Astrocyte (in vitro differentiated cells and primary cell): ENCODE results near the gene DUSP10. TPM values are rescaled to one million over a fixed set of nuclear protein-coding genes. Genes with fewer than 3 reads are reported as not detected.
A peak's percentile ranks its signal among the peaks of the same experiment; 100 is the strongest.

ENCODE experiments used
- DNase-seq: peaks from one replicate; pipeline ENCODE4 v3.0.0-alpha.2; 2010; ENCODE audit warnings: low read depth
- FAIRE-seq: peaks from 2 replicates; lab custom pipeline; 2011; peaks lifted over from hg19 to GRCh38; lab: Jason Lieb, UNC
- H2AFZ ChIP-seq: 2 replicates; pipeline ENCODE4 v1.6.0; 2012; ENCODE audit warnings: low read depth, low read length, inconsistent platforms
- H3K27ac ChIP-seq: 2 replicates; pipeline ENCODE4 v1.5.1; 2011; ENCODE audit warnings: low read depth, low read length, inconsistent platforms
- H3K27me3 ChIP-seq: 2 replicates; pipeline ENCODE4 v1.6.0; 2011; ENCODE audit warnings: low read length, inconsistent platforms; ENCODE audit not compliant: insufficient read depth
- H3K36me3 ChIP-seq: 2 replicates; pipeline ENCODE4 v1.5.1; 2011; ENCODE audit warnings: low read length, inconsistent platforms; ENCODE audit not compliant: insufficient read depth
- H3K4me1 ChIP-seq: 2 replicates; pipeline ENCODE4 v1.5.1; 2011; ENCODE audit warnings: low read length, inconsistent platforms; ENCODE audit not compliant: insufficient read depth
- H3K4me2 ChIP-seq: 2 replicates; pipeline ENCODE4 v1.6.0; 2012; ENCODE audit warnings: low read length, inconsistent platforms
- H3K4me3 ChIP-seq: 2 replicates; pipeline ENCODE4 v1.5.1; 2011; ENCODE audit warnings: low read depth, mild to moderate bottlenecking, low read length, inconsistent platforms; ENCODE audit not compliant: insufficient read depth
- H3K79me2 ChIP-seq: 2 replicates; pipeline ENCODE4 v1.6.0; 2012; ENCODE audit warnings: mild to moderate bottlenecking, low read length, inconsistent platforms; ENCODE audit not compliant: insufficient read depth
- H3K9ac ChIP-seq: 2 replicates; pipeline ENCODE4 v1.6.0; 2012; ENCODE audit warnings: mild to moderate bottlenecking, low read length, inconsistent platforms
- H3K9me3 ChIP-seq: 2 replicates; pipeline ENCODE4 v1.5.1; 2012; ENCODE audit warnings: low read depth, mild to moderate bottlenecking, low read length, inconsistent platforms; ENCODE audit not compliant: insufficient read depth
- H4K20me1 ChIP-seq: 2 replicates; pipeline ENCODE4 v1.6.0; 2012; ENCODE audit warnings: low read length, inconsistent platforms; ENCODE audit not compliant: insufficient read depth
- H3K27ac Mint-ChIP-seq: one replicate; pipeline ENCODE4 v1.8.0; 2021; ENCODE audit warnings: mild to moderate bottlenecking, mixed read lengths; ENCODE audit not compliant: unreplicated experiment
- H3K27me3 Mint-ChIP-seq: one replicate; pipeline ENCODE4 v1.8.0; 2021; ENCODE audit warnings: low read depth, mixed read lengths; ENCODE audit not compliant: unreplicated experiment
- H3K36me3 Mint-ChIP-seq: one replicate; pipeline ENCODE4 v1.8.0; 2021; ENCODE audit warnings: low read depth, mixed read lengths; ENCODE audit not compliant: unreplicated experiment
- H3K4me1 Mint-ChIP-seq: one replicate; pipeline ENCODE4 v1.8.0; 2021; ENCODE audit warnings: low read depth, mixed read lengths; ENCODE audit not compliant: unreplicated experiment
- H3K4me3 Mint-ChIP-seq: one replicate; pipeline ENCODE4 v1.8.0; 2021; ENCODE audit warnings: mild to moderate bottlenecking, moderate library complexity, mixed read lengths; ENCODE audit not compliant: unreplicated experiment
- H3K9me3 Mint-ChIP-seq: one replicate; pipeline ENCODE4 v1.8.0; 2021; ENCODE audit warnings: mild to moderate bottlenecking, mixed read lengths; ENCODE audit not compliant: unreplicated experiment
- CTCF ChIP-seq: IDR thresholded peaks from 2 replicates; pipeline ENCODE4 v1.5.1; 2011; ENCODE audit warnings: low read depth, mild to moderate bottlenecking, inconsistent platforms, low read length, moderate library complexity; ENCODE audit not compliant: insufficient read depth
- EZH2 ChIP-seq: IDR thresholded peaks from 2 replicates; pipeline ENCODE4 v1.6.1; 2012; ENCODE audit warnings: mild to moderate bottlenecking, low read length, inconsistent platforms; ENCODE audit not compliant: insufficient read depth
- total RNA-seq: library from RNA; stranded (reverse); gene quantifications from 2 replicates; pipeline ENCODE4 v1.2.1, GENCODE V29; 2021

Gene DUSP10
- total RNA-seq, 1 donor from 2014 or later, result 45.8 TPM

GRCh38 chr1:221688488-221688843 lies 53.4 kb downstream of the DUSP10 start:
- Histone ChIP-seq H3K27me3 (no peaks in the 10 kb centered on the region), H3K9ac (no peak overlapping the region), H3K4me1 (no peaks in the 10 kb centered on the region), H3K4me2 (no peak overlapping the region), H4K20me1 (no peaks in the 10 kb centered on the region), H3K27ac (no peak overlapping the region), H3K9me3 (peaks cover 1% of the 10 kb centered on the region), H2AFZ (no peak overlapping the region), H3K79me2 (no peaks in the 10 kb centered on the region), H3K4me3 (no peak overlapping the region), H3K36me3 (no peaks in the 10 kb centered on the region)
- DNase-seq (no peak), FAIRE-seq (no peak)
- Mint-ChIP-seq H3K27ac (no peak overlapping the region), H3K36me3 (no peaks in the 10 kb centered on the region), H3K9me3 (no peaks in the 10 kb centered on the region), H3K4me3 (no peak overlapping the region), H3K27me3 (peaks cover 3% of the 10 kb centered on the region), H3K4me1 (peaks cover 8% of the 10 kb centered on the region)
- TF ChIP-seq EZH2 (no peak), CTCF (no peak)

- Mint-ChIP-seq H3K9me3 (no peaks in the 10 kb centered on the region), H3K4me3 (no peak overlapping the region), H3K27me3 (peaks cover 3% of the 10 kb centered on the region), H3K27ac (no peak overlapping the region), H3K36me3 (no peaks in the 10 kb centered on the region), H3K4me1 (peaks cover 8% of the 10 kb centered on the region)
- TF ChIP-seq EZH2 (no peak), CTCF (no peak)
- Histone ChIP-seq H3K9ac (no peak overlapping the region), H3K4me3 (no peak overlapping the region), H3K4me2 (no peak overlapping the region), H3K9me3 (no peaks in the 10 kb centered on the region), H2AFZ (no peak overlapping the region), H3K4me1 (no peaks in the 10 kb centered on the region), H3K36me3 (no peaks in the 10 kb centered on the region), H4K20me1 (no peaks in the 10 kb centered on the region), H3K79me2 (no peaks in the 10 kb centered on the region), H3K27ac (no peak overlapping the region), H3K27me3 (no peaks in the 10 kb centered on the region)
- peak; percentile 8 for DNase-seq
- FAIRE-seq, result no peak
Observed at GRCh38 chr1:221687836-221688487, 53.9 kb downstream of the DUSP10 start.

GRCh38 chr1:221683681-221684080 lies 58.2 kb downstream of the DUSP10 start:
- Histone ChIP-seq H4K20me1 (no peaks in the 10 kb centered on the region), H3K79me2 (no peaks in the 10 kb centered on the region), H3K9ac (no peak overlapping the region), H3K4me2 (no peak overlapping the region), H3K9me3 (no peaks in the 10 kb centered on the region), H3K4me3 (no peak overlapping the region), H2AFZ (no peak overlapping the region), H3K36me3 (no peaks in the 10 kb centered on the region), H3K27ac (no peak overlapping the region), H3K27me3 (no peaks in the 10 kb centered on the region), H3K4me1 (no peaks in the 10 kb centered on the region)
- Mint-ChIP-seq H3K9me3 (no peaks in the 10 kb centered on the region), H3K36me3 (no peaks in the 10 kb centered on the region), H3K4me3 (no peak overlapping the region), H3K27ac (no peak overlapping the region), H3K27me3 (peaks cover 3% of the 10 kb centered on the region), H3K4me1 (peaks cover 8% of the 10 kb centered on the region)
- TF ChIP-seq EZH2 (no peak), CTCF (no peak)
- FAIRE-seq, result no peak
- DNase-seq, result no peak
